ENCODE results near the gene RABL3. TPM values are rescaled to one million over a fixed set of nuclear protein-coding genes. Genes with fewer than 3 reads are reported as not detected.
A peak's percentile ranks its signal among the peaks of the same experiment; 100 is the strongest.

RABL3 gene
- total and polyA plus RNA-seq, 2 of the 13 experiments (the other 11 are each of a cell fraction or from before 2014, with no cell fraction given), result 4.8 to 31.9 TPM

GRCh38 chr3:120742849-120743365 lies 591 bp upstream of the RABL3 start (continued):
- TF ChIP-seq CEBPB (IDR thresholded peaks at IDR 0.05; ENCODE audit: borderline replicate concordance, low read depth, low read length) (no peak), ZNF503 (CRISPR knock-in tag; IDR thresholded peaks at IDR 0.05) (0 out of 2 replicates have a peak, but pooled peaks have one; percentile 25), ZNF552 (CRISPR knock-in tag; IDR thresholded peaks at IDR 0.05; ENCODE audit: borderline replicate concordance) (no peak; the same call in 1 of the 2 replicates), ELF1 (CRISPR knock-in tag; IDR thresholded peaks at IDR 0.05) (no peak), ZNF800 (CRISPR knock-in tag; IDR thresholded peaks at IDR 0.05) (no peak), NCOA2 (CRISPR knock-in tag; IDR thresholded peaks at IDR 0.05) (no peak), RARA (CRISPR knock-in tag; IDR thresholded peaks at IDR 0.05) (no peak), ATF2 (CRISPR knock-in tag; IDR thresholded peaks at IDR 0.05) (no peak), ZMYM3 (CRISPR knock-in tag; IDR thresholded peaks at IDR 0.05) (no peak), FIP1L1 (IDR thresholded peaks at IDR 0.05; ENCODE audit: borderline replicate concordance, insufficient read depth, low read depth, low read length) (no peak), ZNF740 (CRISPR knock-in tag; IDR thresholded peaks at IDR 0.05) (no peak), AHR (CRISPR knock-in tag; IDR thresholded peaks at IDR 0.05) (no peak), SUZ12 (IDR thresholded peaks at IDR 0.05; ENCODE audit: low read depth, low read length) (no peak), PBX3 (CRISPR knock-in tag; IDR thresholded peaks at IDR 0.05; ENCODE audit: borderline replicate concordance) (no peak), GLI4 (CRISPR knock-in tag; IDR thresholded peaks at IDR 0.05; ENCODE audit: borderline replicate concordance) (no peak), JUNB (CRISPR knock-in tag; IDR thresholded peaks at IDR 0.05; ENCODE audit: borderline replicate concordance) (no peak), FOSL1 (CRISPR knock-in tag; IDR thresholded peaks at IDR 0.05; ENCODE audit: borderline replicate concordance) (no peak), ZNF761 (CRISPR knock-in tag; conservative IDR thresholded peaks at IDR 0.05) (no peak), CAMTA2 (CRISPR knock-in tag; IDR thresholded peaks at IDR 0.05; ENCODE audit: borderline replicate concordance) (no peak), ISX (CRISPR knock-in tag; conservative IDR thresholded peaks at IDR 0.05) (no peak), HCFC1 (IDR thresholded peaks at IDR 0.05; ENCODE audit: low read depth, low read length) (no peak), ZNF235 (CRISPR knock-in tag; IDR thresholded peaks at IDR 0.05; ENCODE audit: borderline replicate concordance) (0 out of 2 replicates have a peak, but pooled peaks have one; percentile 0), EZH2 (conservative IDR thresholded peaks at IDR 0.05; ENCODE audit: low read depth, low read length) (no peak), ZNF317 (CRISPR knock-in tag; IDR thresholded peaks at IDR 0.05) (peak; percentile 58; the same call in 1 of the 2 replicates), XRCC5 (optimal IDR thresholded peaks at IDR 0.05; ENCODE audit: low read length) (peak; percentile 2), BCL6 (CRISPR knock-in tag; IDR thresholded peaks at IDR 0.05) (no peak)

Data from HepG2 (cell line).